LoVo (cell line): ENCODE data around the gene SLC9A9.

Experiments
- DNase-seq: peaks from one replicate; pipeline ENCODE4 v3.0.0-alpha.2; 2016; ENCODE audit warnings: low spot score

SLC9A9 gene

DNA sequence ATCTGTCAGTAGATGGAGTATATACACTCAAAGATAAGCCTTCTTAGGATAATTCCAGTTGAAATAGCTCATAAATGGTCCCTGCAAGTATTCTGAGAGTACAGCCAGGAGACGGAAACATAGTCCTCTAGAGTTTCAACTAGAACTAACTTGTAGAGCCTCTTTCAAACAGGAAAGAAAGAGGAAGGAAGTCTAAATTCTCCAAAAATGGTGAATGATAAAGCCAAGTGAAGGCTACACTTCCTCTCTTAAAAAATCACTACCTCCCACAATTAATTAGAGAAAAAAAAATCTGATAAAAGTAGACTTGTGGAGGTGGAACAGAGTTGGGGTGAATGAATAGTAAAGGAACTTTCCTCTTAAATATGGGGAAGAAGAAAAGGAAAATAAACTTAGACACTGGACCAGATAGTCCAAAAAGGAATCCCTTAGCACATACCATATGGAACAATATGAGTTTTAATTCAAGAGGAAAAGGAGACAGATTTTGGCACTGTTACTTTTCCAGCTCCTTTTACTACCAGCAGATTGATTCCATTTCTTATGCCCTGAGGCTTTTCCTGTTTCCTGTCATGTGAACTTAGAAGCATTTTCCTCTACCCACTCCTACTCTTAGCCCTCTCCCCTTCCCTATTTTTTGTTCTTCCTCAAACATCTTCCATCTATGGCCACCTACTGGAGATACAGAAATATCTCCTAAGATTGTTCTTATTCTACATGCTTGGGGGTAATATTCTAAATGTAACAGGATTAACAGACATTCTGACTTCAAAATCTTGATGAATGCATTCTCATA, 521.1 kb downstream of the SLC9A9 start:
- no peak for DNase-seq

DNA sequence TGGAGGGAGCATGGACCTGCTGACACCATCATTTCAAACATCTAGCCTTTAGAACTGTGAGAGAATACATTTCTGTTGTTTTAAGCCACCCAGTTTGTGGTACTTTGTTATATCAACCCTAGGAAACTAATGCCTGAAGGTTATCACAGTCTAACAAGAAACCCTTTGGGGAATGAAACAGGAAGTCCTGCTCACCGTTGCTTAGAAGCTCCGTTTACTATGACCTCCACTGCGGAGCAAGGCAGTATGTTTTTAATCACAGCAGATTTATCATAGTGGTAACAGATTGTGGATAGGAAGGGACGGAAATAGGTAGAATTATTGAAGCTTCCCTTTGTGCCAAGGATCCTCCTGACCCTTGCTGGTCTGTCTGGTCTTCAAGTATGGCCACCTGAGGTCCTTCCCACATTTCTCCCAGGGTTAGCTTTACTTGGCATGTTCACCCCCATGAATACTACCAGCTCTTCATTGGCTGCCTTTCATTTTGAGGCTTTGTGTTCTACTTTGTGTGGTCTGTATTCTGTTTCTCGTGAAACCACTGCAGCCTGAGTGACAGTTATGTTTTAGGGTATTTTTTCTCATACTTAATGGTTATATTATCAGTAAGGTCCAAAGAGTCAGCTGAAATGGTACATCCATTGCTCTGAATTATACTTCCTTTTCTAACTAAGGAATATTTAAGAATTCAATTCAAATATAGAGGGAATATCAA, 527.1 kb downstream of the SLC9A9 start:
- DNase-seq, result no peak

- no peak for DNase-seq
These were observed 532.5 kb downstream of the SLC9A9 start for GRCh38 chr3:143315766-143316165.

GRCh38 chr3:143314251-143315093, 533.8 kb downstream of the SLC9A9 start:
- no peak for DNase-seq

- no peak for DNase-seq
These were observed 534.4 kb downstream of the SLC9A9 start for GRCh38 chr3:143313893-143314188.

- no peak for DNase-seq
These were observed 535.0 kb downstream of the SLC9A9 start for GRCh38 chr3:143313025-143313892.

DNA sequence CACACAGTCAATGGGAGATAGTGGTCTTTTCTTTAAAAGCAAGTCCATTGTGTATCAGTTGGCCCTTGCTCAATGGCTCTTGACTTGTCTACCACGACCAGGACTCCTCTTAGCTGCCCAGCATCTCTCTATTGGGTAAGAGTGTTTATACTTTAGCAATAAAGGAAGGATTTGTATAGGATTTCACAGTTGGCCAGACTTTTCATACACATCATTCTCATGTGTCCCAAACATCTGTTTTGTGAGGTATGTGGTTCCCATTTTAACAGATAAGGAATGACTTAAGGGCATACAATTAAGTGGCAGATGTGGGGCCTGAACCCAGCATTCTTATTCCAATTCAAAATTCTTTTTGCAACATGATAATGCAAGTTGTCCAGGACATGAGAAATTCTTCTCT, 537.2 kb downstream of the SLC9A9 start:
- no peak for DNase-seq

DNA sequence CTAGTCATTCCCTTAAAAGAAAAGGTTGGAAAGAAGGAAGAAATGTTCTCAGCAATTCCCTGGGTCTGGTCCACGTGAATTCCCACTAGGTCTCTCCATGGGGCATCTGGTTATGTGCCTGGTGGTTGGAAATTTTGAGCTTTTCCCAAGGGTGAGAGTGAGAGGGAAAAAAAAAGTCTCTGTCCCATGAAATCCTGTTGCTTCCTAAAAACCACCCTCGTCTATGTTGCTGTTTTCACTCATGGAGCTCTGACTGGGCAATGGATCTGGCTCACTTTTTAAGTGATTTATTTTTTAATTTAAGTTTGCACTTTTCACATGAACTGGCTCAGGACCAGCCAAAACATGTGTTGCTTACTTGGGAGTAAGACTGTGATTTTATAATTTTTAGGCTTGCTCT, 538.6 kb downstream of the SLC9A9 start:
- DNase-seq, result no peak

- no peak for DNase-seq
These were observed 540.6 kb downstream of the SLC9A9 start for GRCh38 chr3:143307613-143308183.

DNA sequence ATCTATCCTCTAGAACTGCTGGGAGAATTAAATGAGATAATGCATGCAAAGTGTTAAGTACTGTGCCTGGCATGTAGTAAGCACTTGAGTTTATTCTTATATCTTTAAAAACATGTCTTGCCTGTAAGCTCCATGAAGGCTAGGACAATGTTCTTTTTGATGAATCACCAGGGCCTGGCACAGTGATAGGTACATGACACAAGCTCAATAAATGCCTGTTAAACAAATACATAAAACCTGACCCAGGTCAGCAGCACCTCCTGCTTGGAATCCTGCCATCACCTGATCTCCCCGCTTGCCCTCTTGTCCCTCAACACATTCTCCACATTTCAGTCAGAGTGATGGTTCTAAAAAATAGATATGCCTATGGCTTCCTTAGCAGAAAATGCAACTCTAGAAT, 541.9 kb downstream of the SLC9A9 start:
- DNase-seq, result peak; percentile 60

- DNase-seq, result peak; percentile 20
These were observed 545.6 kb downstream of the SLC9A9 start for GRCh38 chr3:143302638-143303171.

DNA sequence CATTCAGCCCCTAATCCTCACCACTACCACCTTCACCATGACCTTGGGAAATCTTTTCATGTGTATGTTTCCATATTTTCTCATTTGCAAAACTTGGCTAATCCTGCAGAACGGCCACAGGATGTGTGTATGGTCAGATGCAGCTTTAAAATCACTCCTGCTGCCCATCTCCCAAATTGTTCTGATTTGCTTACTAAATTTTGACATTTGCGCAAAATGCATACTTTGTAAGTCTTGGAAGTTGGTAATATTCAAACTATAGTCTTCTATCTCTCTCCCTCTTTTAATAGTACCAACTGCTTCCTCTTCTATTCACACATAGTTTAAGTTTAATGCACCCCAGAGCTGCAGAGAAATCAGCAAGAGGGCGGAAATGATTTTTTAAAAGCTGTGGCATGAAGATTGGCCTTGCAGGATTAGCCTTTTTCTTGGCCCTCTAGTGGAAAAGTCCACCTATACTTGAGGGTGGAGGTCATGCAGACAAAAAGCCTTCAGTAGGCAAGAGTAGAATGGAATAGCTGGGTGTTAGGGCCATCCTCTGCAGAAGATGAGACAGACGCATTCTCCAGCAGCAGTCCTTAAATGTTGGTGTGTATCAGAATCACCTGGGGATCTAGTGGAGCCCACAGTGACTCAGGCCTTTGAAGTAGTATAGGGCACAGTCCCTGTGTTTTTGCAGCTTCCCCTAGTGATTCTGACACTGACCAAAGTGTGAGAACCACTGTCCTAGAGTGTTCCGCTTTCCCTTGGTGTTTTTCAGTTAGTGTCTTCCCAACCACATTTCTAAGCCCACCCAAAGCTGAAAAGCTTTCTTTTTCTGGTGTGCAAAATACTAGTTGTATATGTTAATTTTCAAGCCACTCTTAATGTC, 547.0 kb downstream of the SLC9A9 start:
- DNase-seq, result no peak

DNA sequence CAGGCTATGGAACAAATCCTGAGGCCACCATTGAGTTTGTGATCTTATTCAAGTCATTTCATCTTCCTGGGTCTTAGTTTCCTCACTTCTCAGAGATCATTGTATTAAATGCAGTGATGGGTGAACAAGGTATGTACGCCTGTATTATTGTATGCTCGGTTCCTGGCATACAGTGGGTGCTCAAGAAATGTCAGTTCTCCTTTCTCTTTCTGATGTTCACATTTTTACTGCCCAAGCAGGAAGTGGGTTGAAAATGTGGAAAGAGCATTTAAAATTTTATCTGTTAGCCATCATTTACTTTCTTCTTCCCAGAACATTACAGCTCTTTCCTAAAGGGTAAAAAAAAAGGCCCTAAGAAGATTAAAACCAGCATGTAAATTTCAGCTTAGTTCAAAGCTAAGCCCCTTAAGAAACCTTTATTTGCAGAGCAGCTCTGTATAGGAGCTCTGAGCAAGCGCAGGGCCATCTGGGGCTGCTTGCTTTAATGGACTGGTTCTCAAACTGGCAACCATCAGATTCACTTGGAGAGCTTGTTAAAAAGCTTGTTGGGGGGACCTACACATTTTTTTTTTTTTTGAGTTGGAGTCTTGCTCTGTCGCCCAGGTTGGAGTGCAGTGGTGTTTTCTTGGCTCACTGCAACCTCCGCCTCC, 549.3 kb downstream of the SLC9A9 start:
- DNase-seq, result no peak

DNA sequence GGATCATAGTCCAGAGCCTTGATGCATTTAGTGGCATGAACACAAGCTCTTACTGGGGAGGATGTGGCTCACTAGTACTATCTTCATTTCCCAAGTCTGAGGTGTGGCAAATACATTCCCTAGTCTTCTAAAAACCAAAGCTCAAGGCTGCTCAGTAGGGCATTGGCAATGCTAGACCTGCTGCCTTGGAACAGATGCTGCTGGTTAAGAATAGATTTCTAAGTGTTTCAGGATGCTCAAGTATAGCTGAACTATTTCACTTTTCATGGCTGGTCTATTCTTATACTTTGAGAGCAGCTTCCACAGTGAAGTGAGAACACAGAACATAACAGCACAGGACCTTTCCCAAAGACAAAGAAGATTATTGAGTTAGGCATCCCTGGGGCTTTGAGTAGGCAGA, 549.9 kb downstream of the SLC9A9 start:
- DNase-seq, result no peak

DNA sequence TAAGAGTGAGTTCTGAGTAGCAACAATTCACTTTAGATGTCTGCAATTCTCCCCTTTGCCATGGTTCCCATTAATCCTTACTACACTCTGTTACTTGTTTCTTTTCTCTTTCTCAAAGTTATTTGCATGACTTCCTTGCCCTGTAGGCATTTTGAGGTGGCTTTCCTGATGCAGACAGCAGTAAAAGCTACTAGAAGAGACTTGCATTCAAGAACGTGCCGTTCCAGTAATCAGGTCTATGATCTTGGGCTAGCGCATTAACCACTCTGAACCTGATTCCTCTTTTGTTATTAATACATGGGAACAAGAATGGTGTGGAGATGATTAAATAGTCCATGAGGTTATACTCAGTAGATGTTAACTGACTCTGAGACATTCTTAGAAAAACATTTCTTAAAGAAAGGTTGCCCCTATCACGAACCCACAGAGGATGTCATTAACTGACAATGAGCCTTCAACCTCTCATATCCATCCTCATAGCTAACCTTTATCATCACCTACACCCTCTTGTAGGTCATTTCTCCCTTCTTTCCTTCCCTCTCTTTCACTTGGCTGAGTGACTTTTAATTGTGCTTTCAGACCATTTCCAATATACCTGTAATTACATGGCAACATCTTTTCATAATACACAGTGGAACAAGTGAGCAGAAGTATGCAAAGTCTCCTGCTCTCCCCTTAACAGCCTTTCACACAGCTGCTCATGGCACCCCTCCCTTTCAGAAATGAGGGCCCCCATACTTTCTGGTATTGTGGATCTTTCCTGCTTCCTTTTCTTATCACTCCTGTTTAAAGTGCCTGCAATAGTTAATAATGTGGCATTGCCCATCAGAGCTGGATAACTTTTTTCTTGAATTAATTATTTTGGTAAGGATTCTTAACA, 552.8 kb downstream of the SLC9A9 start:
- no peak for DNase-seq

DNA sequence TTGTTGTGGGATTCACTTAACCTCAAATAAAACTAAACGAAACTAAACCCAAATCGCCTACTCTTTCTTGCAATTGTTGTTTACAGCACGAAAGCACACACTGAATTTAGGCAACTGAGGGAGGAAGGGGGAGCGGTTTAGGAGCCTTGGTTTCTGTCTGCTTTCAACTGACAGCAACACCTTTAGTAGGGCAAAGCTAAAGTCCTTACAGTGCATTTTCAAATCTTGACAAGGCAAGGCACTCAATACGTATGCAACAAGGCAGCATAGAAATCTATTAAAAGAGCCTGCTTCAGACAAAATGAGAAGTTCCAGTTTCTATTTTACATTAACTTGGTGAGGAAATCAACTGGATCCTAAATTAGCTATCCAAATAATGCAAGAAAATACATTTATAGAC, 554.1 kb downstream of the SLC9A9 start:
- DNase-seq, result no peak

DNA sequence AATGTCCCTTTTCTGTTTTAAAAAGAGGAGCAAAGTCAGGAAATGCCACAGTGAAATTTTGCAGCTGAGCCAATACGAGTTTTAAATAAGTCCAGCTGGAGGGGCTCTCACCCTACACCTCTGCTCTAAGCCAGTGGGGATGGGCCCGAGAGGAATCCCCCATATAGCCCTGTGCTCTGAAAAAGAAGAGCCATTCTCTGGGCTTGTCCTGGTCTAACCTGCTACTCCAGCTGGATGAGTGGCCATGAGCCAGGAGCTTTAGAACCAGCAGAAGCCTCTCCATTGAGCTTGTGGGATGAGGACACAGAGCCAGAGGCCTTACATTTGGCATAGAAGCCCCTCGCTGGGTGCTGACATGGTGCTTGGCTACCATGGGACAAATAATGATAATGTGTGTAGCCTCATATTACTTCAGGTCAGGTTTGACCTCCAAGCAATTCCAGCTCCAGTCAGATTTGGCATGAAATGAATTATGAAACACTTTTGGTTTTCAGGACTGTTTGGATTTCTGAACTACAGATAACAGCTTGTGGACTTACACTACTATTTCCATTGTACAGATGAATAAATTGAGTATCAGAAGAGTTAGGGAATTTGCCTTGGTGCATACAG, 556.3 kb downstream of the SLC9A9 start:
- DNase-seq, result no peak

GRCh38 chr3:143288944-143289343, 559.3 kb downstream of the SLC9A9 start:
- DNase-seq, result no peak
